Psoas muscle (tissue), 8 donors: ENCODE data around the gene IL17REL. TPM values are rescaled to one million over a fixed set of nuclear protein-coding genes. Genes with fewer than 3 reads are reported as not detected.

Experiments
- ATAC-seq, 4 donors: fragments of 200-7000 bp; cut with Tn5 transposase; one replicate each; pipeline ENCODE4 v1.9.1; 2020; ENCODE audit warnings: moderate library complexity in 3 of 4, mild to moderate bottlenecking in 2 of 4
- DNase-seq, 2 donors: peaks; one replicate each; pipeline ENCODE4 v3.0.0-alpha.2; 2020
- H3K27ac ChIP-seq: fragments of 200-600 bp; one replicate; pipeline ENCODE4 v1.8.0; 2022
- H3K27me3 ChIP-seq, 3 donors: fragments of 200-600 bp in 1 of 3; one replicate each; pipeline versions ENCODE4 v1.6.1 to v1.8.0; 2013 to 2022; ENCODE audit warnings: low read length in 2 of 3, mild to moderate bottlenecking in 2 of 3, moderate library complexity in 1 of 3; ENCODE audit not compliant: insufficient read depth in 3 of 3
- H3K36me3 ChIP-seq, 2 donors: fragments of 200-600 bp in 1 of 2; one replicate each; pipeline versions ENCODE4 v1.6.1 to v1.8.0; 2013 to 2022; ENCODE audit warnings: low read depth in 1 of 2, mild to moderate bottlenecking in 1 of 2, moderate library complexity in 1 of 2; ENCODE audit not compliant: insufficient read depth in 1 of 2
- H3K4me1 ChIP-seq: fragments of 200-600 bp; one replicate; pipeline ENCODE4 v1.8.0; 2022
- H3K4me3 ChIP-seq: fragments of 200-600 bp; one replicate; pipeline ENCODE4 v1.8.0; 2022; ENCODE audit warnings: mild to moderate bottlenecking
- H3K9me3 ChIP-seq: fragments of 200-600 bp; one replicate; pipeline ENCODE4 v1.8.0; 2022
- WGBS, 3 donors: extraction: QIAGEN DNeasy Blood & Tissue Kit; methylation state at CpG; one replicate each; pipeline versions ENCODE4 v1.1.6 to v1.1.7; 2013; 5-methylcytosine and 5-hydroxymethylcytosine counted together
- intact Hi-C, 2 donors: fragments of 100-400 bp; cut with DNase I; formaldehyde crosslinking; loops; one replicate each; pipeline versions ENCODE4 v1.11.0 to v1.14.2; 2022
- polyA plus RNA-seq, 3 donors: library from polyadenylated mRNA; stranded (reverse); fragments of 200-250 nt; gene quantifications; one replicate each; pipeline ENCODE4 v1.2.3, GENCODE V29; 2013
- total RNA-seq, 4 donors: library from RNA; stranded (reverse); fragmentation: NEBNext Ultra II Directional in 2 of 4; extraction: Animal tissue kit (Norgen Biotek cat#: 25700) in 2 of 4; gene quantifications; one replicate each; pipeline versions ENCODE4 v1.2.1 to v1.2.4, GENCODE V29; 2021 to 2023
- TF ChIP-seq, protein P1 (sequence below): fragments of 200-600 bp; IDR thresholded peaks from one replicate; pipeline ENCODE4 v1.8.0; 2022; ENCODE audit warnings: antibody characterized with exemption
- donor health status: healthy with polysubstance abuse.
- donor health status: DM: no; HTN: no; CAD: no; lungs with moderate emphysema.
- donor health status: Bipolar disorder and iron deficiency.
- donor health status: healthy.
- donor health status: DM: yes; HTN: yes; CAD: no.
- donor health status: DM: no; HTN: no; CAD: no.
- donor health status: DM: no; HTN: no; CAD: no.
- donor health status: DM: yes; HTN: yes; CAD: no.

Gene IL17REL
- total and polyA plus RNA-seq, 7 donors: not detected

GRCh38 chr22:49953680-49954344 lies 58.8 kb downstream of the IL17REL start:
- Histone ChIP-seq H3K9me3 (no peaks in the 10 kb centered on the region), H3K27me3 (no peaks in the 10 kb centered on the region), H3K4me3 (no peak overlapping the region), H3K4me1 (peaks cover 33% of the 10 kb centered on the region), H3K27ac (peak overlapping the region; percentile 89), H3K36me3 (no peaks in the 10 kb centered on the region)
- WGBS, 3 donors: 32 to 40% (median 35%) methylated on average over 16 to 18 of the region's 18 CpGs
- TF ChIP-seq, protein P1, sequence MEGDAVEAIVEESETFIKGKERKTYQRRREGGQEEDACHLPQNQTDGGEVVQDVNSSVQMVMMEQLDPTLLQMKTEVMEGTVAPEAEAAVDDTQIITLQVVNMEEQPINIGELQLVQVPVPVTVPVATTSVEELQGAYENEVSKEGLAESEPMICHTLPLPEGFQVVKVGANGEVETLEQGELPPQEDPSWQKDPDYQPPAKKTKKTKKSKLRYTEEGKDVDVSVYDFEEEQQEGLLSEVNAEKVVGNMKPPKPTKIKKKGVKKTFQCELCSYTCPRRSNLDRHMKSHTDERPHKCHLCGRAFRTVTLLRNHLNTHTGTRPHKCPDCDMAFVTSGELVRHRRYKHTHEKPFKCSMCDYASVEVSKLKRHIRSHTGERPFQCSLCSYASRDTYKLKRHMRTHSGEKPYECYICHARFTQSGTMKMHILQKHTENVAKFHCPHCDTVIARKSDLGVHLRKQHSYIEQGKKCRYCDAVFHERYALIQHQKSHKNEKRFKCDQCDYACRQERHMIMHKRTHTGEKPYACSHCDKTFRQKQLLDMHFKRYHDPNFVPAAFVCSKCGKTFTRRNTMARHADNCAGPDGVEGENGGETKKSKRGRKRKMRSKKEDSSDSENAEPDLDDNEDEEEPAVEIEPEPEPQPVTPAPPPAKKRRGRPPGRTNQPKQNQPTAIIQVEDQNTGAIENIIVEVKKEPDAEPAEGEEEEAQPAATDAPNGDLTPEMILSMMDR: no peak
- intact Hi-C loops: no loop called here
- peak; percentile 51 to 75 (median 60) for ATAC-seq
- DNase-seq: peak in 1 of 2 donors; percentile 85

- intact Hi-C loops: no loop called here
These were observed 59.4 kb downstream of the IL17REL start for GRCh38 chr22:49953027-49953679.

GRCh38 chr22:49951986-49952896 lies 60.3 kb downstream of the IL17REL start:
- TF ChIP-seq, protein P1: no peak
- Histone ChIP-seq H3K4me1 (peaks cover 33% of the 10 kb centered on the region), H3K27me3 (no peaks in the 10 kb centered on the region), H3K27ac (no peak overlapping the region), H3K4me3 (no peak overlapping the region), H3K9me3 (no peaks in the 10 kb centered on the region), H3K36me3 (no peaks in the 10 kb centered on the region)
- intact Hi-C loops: no loop called here
- WGBS, 3 donors: 83 to 84% (median 83%) methylated on average over 21 to 24 of the region's 24 CpGs
- DNase-seq: no peak
- ATAC-seq: no peak

More at GRCh38 chr22:49953027-49953679, 59.4 kb downstream of the IL17REL start:
- Histone ChIP-seq H3K4me1 (peaks cover 33% of the 10 kb centered on the region), H3K36me3 (no peaks in the 10 kb centered on the region), H3K9me3 (no peaks in the 10 kb centered on the region), H3K27me3 (no peaks in the 10 kb centered on the region), H3K4me3 (no peak overlapping the region), H3K27ac (peak overlapping the region; percentile 89)
- TF ChIP-seq, protein P1: no peak
- ATAC-seq (no peak), DNase-seq (no peak)
- 77 to 83% (median 78%) methylated on average over 18 to 20 of the region's 20 CpGs for WGBS, 3 donors

DNA sequence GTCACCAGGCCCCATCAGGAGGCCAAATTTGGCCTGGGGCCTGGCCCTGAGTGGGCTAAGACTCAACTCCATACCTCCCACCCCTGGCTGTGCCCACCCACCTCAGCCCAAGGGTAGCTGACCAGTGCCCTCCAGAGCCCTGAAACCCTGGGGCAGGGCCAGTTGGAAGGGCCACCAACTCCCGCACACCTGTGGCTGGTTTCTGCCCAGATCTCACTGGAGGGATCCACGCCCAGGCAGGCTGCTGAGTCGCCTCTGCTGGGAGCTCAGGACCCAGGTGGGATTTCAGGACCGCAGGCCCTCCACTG lies 60.9 kb downstream of the IL17REL start:
- Histone ChIP-seq H3K27me3 (no peaks in the 10 kb centered on the region), H3K4me3 (no peak overlapping the region), H3K36me3 (no peaks in the 10 kb centered on the region), H3K9me3 (no peaks in the 10 kb centered on the region), H3K27ac (no peak overlapping the region), H3K4me1 (peaks cover 33% of the 10 kb centered on the region)
- TF ChIP-seq, protein P1: no peak
- ATAC-seq (no peak), DNase-seq (no peak)
- 82 to 93% (median 90%) methylated on average over 4 of the region's 4 CpGs for WGBS, 3 donors
- intact Hi-C loops: no loop called here
